ENCODE measurements around the gene MRPS26. TPM values are rescaled to one million over a fixed set of nuclear protein-coding genes. Genes with fewer than 3 reads are reported as not detected.
A peak's percentile ranks its signal among the peaks of the same experiment; 100 is the strongest.

MRPS26 gene
- total and polyA plus RNA-seq, 2 of the 13 experiments (the other 11 are each of a cell fraction or from before 2014, with no cell fraction given) = 89.8 to 187 TPM

DNA sequence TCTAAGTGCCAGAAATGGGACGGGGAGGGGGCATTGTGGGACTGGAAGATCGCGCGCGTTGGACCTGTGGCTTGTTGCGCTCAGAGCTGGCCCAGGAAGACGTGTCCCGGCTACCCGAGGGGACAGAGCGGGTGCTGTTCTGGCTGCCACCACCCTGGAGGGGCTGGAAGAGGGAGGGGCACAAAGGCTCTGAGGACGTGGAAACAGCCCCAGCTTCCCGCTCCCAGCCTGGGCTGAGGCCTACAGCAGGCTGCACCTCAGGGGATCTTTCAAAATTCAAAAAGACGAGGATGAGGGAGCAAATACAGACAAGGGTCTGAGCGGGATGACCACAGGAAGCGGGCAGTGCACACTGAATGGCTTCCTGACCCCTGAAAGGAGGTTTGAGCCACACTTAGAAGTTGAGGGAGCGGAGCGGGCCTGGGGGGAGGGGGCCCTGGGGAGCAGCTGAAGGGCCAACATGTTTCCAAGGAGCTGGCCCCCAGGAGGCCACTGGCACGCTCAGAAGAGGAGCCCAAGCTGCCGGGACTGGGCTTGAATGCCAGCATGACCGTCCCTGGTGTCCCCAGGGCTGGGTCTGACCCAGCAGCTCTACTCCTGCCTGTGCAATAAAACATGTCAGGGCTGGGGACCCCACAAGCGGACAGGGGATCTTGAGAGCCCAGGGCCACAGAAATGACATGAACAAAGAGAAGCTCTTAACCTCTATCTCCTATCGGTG is 26.8 kb downstream of the MRPS26 start (continued):
- TF ChIP-seq ETV6 (CRISPR knock-in tag; conservative IDR thresholded peaks at IDR 0.05) (no peak), HOXA5 (CRISPR knock-in tag; IDR thresholded peaks at IDR 0.05) (peak; percentile 41; the same call in 1 of the 2 replicates), ZNF251 (CRISPR knock-in tag; IDR thresholded peaks at IDR 0.05) (no peak), ZSCAN21 (CRISPR knock-in tag; IDR thresholded peaks at IDR 0.05; ENCODE audit: borderline replicate concordance) (peak; percentile 49; the same call in 1 of the 2 replicates), ZNF263 (CRISPR knock-in tag; IDR thresholded peaks at IDR 0.05) (peak; percentile 18; the same call in 1 of the 2 replicates), NFYC (CRISPR knock-in tag; IDR thresholded peaks at IDR 0.05) (no peak), ZNF337 (CRISPR knock-in tag; IDR thresholded peaks at IDR 0.05; ENCODE audit: borderline replicate concordance, low read depth) (no peak), CCDC6 (CRISPR knock-in tag; IDR thresholded peaks at IDR 0.05) (no peak), ZFP41 (CRISPR knock-in tag; IDR thresholded peaks at IDR 0.05; ENCODE audit: borderline replicate concordance) (peak; percentile 58; the same call in 1 of the 2 replicates), AHR (CRISPR knock-in tag; IDR thresholded peaks at IDR 0.05) (0 out of 2 replicates have a peak, but pooled peaks have one; percentile 0), ZBTB38 (CRISPR knock-in tag; IDR thresholded peaks at IDR 0.05) (peak; percentile 70), NKX3-1 (CRISPR knock-in tag; IDR thresholded peaks at IDR 0.05) (no peak), RXRA (CRISPR knock-in tag; IDR thresholded peaks at IDR 0.05) (0 out of 2 replicates have a peak, but pooled peaks have one; percentile 5), ZBTB7B (CRISPR knock-in tag; IDR thresholded peaks at IDR 0.05) (no peak), SIX1 (CRISPR knock-in tag; IDR thresholded peaks at IDR 0.05; ENCODE audit: borderline replicate concordance) (no peak), ZNF44 (CRISPR knock-in tag; IDR thresholded peaks at IDR 0.05) (no peak)
- TF ChIP-seq, protein P1, sequence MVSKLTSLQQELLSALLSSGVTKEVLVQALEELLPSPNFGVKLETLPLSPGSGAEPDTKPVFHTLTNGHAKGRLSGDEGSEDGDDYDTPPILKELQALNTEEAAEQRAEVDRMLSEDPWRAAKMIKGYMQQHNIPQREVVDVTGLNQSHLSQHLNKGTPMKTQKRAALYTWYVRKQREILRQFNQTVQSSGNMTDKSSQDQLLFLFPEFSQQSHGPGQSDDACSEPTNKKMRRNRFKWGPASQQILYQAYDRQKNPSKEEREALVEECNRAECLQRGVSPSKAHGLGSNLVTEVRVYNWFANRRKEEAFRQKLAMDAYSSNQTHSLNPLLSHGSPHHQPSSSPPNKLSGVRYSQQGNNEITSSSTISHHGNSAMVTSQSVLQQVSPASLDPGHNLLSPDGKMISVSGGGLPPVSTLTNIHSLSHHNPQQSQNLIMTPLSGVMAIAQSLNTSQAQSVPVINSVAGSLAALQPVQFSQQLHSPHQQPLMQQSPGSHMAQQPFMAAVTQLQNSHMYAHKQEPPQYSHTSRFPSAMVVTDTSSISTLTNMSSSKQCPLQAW (CRISPR knock-in tag; IDR thresholded peaks at IDR 0.05) = 0 out of 2 replicates have a peak, but pooled peaks have one; percentile 3
- TF ChIP-seq, protein P2, sequence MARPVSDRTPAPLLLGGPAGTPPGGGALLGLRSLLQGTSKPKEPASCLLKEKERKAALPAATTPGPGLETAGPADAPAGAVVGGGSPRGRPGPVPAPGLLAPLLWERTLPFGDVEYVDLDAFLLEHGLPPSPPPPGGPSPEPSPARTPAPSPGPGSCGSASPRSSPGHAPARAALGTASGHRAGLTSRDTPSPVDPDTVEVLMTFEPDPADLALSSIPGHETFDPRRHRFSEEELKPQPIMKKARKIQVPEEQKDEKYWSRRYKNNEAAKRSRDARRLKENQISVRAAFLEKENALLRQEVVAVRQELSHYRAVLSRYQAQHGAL (CRISPR knock-in tag; IDR thresholded peaks at IDR 0.05; ENCODE audit: not compliant biosample characterization) = no peak
- TF ChIP-seq, protein P3, sequence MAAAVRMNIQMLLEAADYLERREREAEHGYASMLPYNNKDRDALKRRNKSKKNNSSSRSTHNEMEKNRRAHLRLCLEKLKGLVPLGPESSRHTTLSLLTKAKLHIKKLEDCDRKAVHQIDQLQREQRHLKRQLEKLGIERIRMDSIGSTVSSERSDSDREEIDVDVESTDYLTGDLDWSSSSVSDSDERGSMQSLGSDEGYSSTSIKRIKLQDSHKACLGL (CRISPR knock-in tag; IDR thresholded peaks at IDR 0.05) = 0 out of 2 replicates have a peak, but pooled peaks have one; percentile 20
- TF ChIP-seq, protein P4, sequence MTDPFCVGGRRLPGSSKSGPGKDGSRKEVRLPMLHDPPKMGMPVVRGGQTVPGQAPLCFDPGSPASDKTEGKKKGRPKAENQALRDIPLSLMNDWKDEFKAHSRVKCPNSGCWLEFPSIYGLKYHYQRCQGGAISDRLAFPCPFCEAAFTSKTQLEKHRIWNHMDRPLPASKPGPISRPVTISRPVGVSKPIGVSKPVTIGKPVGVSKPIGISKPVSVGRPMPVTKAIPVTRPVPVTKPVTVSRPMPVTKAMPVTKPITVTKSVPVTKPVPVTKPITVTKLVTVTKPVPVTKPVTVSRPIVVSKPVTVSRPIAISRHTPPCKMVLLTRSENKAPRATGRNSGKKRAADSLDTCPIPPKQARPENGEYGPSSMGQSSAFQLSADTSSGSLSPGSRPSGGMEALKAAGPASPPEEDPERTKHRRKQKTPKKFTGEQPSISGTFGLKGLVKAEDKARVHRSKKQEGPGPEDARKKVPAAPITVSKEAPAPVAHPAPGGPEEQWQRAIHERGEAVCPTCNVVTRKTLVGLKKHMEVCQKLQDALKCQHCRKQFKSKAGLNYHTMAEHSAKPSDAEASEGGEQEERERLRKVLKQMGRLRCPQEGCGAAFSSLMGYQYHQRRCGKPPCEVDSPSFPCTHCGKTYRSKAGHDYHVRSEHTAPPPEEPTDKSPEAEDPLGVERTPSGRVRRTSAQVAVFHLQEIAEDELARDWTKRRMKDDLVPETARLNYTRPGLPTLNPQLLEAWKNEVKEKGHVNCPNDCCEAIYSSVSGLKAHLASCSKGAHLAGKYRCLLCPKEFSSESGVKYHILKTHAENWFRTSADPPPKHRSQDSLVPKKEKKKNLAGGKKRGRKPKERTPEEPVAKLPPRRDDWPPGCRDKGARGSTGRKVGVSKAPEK (CRISPR knock-in tag; IDR thresholded peaks at IDR 0.05; ENCODE audit: borderline replicate concordance) = peak; percentile 74; the same call in 1 of the 2 replicates
- TF ChIP-seq, protein P5, sequence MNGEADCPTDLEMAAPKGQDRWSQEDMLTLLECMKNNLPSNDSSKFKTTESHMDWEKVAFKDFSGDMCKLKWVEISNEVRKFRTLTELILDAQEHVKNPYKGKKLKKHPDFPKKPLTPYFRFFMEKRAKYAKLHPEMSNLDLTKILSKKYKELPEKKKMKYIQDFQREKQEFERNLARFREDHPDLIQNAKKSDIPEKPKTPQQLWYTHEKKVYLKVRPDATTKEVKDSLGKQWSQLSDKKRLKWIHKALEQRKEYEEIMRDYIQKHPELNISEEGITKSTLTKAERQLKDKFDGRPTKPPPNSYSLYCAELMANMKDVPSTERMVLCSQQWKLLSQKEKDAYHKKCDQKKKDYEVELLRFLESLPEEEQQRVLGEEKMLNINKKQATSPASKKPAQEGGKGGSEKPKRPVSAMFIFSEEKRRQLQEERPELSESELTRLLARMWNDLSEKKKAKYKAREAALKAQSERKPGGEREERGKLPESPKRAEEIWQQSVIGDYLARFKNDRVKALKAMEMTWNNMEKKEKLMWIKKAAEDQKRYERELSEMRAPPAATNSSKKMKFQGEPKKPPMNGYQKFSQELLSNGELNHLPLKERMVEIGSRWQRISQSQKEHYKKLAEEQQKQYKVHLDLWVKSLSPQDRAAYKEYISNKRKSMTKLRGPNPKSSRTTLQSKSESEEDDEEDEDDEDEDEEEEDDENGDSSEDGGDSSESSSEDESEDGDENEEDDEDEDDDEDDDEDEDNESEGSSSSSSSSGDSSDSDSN (CRISPR knock-in tag; IDR thresholded peaks at IDR 0.05) = peak; percentile 24; the same call in 1 of the 2 replicates
